Mesendoderm (in vitro differentiated cells): ENCODE measurements around the gene TIMP2.

Experiments
- DNase-seq: peaks from one replicate; pipeline ENCODE4 v3.0.0; 2013
- H2AK5ac ChIP-seq: 2 replicates; pipeline ENCODE4 v1.6.1; 2013; ENCODE audit warnings: low read length, inconsistent platforms
- H2BK120ac ChIP-seq: 2 replicates; pipeline ENCODE4 v1.6.1; 2013; ENCODE audit warnings: low read depth, mild to moderate bottlenecking, low read length, moderate library complexity, mixed read lengths
- H2BK15ac ChIP-seq: replicated peaks from 2 replicates; pipeline ENCODE4 v1.6.1; 2013; ENCODE audit warnings: low read depth, mild to moderate bottlenecking, moderate library complexity
- H2BK5ac ChIP-seq: 2 replicates; pipeline ENCODE4 v1.6.1; 2013; ENCODE audit warnings: low read length, inconsistent platforms
- H3K18ac ChIP-seq: 2 replicates; pipeline ENCODE4 v1.6.1; 2013; ENCODE audit warnings: mild to moderate bottlenecking, low read length, mixed read lengths
- H3K23ac ChIP-seq: one replicate; pipeline ENCODE4 v1.6.1; 2013; ENCODE audit warnings: low read length
- H3K27ac ChIP-seq: 2 replicates; pipeline ENCODE4 v1.5.1; 2013; ENCODE audit warnings: low read depth, mild to moderate bottlenecking, inconsistent platforms, low read length, moderate library complexity
- H3K27me3 ChIP-seq: 2 replicates; pipeline ENCODE4 v1.6.1; 2013; ENCODE audit warnings: low read length, control low read depth, mild to moderate bottlenecking, inconsistent platforms; ENCODE audit not compliant: insufficient read depth, poor library complexity
- H3K36me3 ChIP-seq: 2 replicates; pipeline ENCODE4 v1.6.1; 2013; ENCODE audit warnings: low read length, inconsistent platforms; ENCODE audit not compliant: control insufficient read depth, insufficient read depth
- H3K4ac ChIP-seq: one replicate; pipeline ENCODE4 v1.6.1; 2013; ENCODE audit warnings: low read depth, mild to moderate bottlenecking, low read length, moderate library complexity
- H3K4me1 ChIP-seq: 2 replicates; pipeline ENCODE4 v1.6.1; 2013; ENCODE audit warnings: low read depth, low read length, inconsistent platforms; ENCODE audit not compliant: control insufficient read depth
- H3K4me2 ChIP-seq: 2 replicates; pipeline ENCODE4 v1.6.1; 2013; ENCODE audit warnings: low read length
- H3K4me3 ChIP-seq: 2 replicates; pipeline ENCODE4 v1.5.1; 2013; ENCODE audit warnings: mild to moderate bottlenecking, low read length
- H3K56ac ChIP-seq: one replicate; pipeline ENCODE4 v1.6.1; 2013; ENCODE audit warnings: low read length
- H3K79me1 ChIP-seq: 2 replicates; pipeline ENCODE4 v1.6.1; 2013; ENCODE audit warnings: low read length, inconsistent platforms
- H3K79me2 ChIP-seq: 2 replicates; pipeline ENCODE4 v1.6.1; 2013; ENCODE audit warnings: mild to moderate bottlenecking, low read length; ENCODE audit not compliant: control insufficient read depth, insufficient read depth
- H3K9ac ChIP-seq: 2 replicates; pipeline ENCODE4 v1.6.1; 2013; ENCODE audit warnings: low read length, inconsistent platforms
- H4K5ac ChIP-seq: one replicate; pipeline ENCODE4 v1.6.1; 2013; ENCODE audit warnings: low read length
- H4K8ac ChIP-seq: one replicate; pipeline ENCODE4 v1.6.1; 2013; ENCODE audit warnings: low read depth, mild to moderate bottlenecking, control low read depth, low read length, moderate library complexity
- WGBS: extraction: QIAGEN DNeasy Blood & Tissue Kit; methylation state at CpG from one replicate; pipeline ENCODE4 v1.1.7; 2013; ENCODE audit warnings: low lambda C conversion rate, missing lambda C conversion rate; ENCODE audit not compliant: insufficient coverage; ENCODE audit errors: extremely low coverage; 5-methylcytosine and 5-hydroxymethylcytosine counted together

TIMP2 gene

DNA sequence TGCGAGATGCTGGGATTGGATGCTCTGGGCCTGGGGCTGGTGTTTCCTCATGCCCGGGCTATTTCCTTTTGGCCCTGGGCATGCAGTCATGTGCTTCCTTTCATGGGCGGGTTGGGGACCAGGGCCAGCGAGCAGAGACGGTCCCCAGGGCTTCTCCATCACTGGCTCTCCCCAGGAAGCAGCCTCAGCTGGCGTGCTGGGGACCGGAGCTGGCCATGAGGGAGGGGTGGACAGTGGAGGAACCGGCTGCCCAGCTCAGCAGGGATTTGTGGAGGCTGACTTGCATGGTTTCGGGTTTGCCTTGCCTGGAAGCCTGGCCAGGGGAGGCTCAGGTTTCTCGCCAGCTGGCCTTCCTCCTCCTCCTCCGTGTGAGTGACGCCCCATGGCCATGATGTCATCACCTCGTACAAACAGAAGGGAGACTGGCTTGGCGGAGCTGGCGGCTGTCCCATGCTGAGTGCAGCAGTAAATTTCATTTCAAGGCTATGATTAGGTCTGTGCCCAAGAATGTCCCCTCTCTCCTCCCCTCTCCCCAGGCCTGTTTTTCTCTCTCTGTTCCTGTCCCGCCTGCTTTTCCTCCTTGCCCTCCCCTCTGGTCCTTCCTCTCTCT, 8.9 kb upstream of the TIMP2 start:
- Histone ChIP-seq H3K79me2 (no peaks in the 10 kb centered on the region), H3K56ac (no peak overlapping the region), H2BK5ac (no peak overlapping the region), H3K4me2 (no peak overlapping the region), H4K8ac (no peak overlapping the region), H2BK120ac (no peak overlapping the region), H3K4me3 (no peak overlapping the region), H3K27me3 (no peaks in the 10 kb centered on the region), H2BK15ac (no peak overlapping the region), H3K4ac (no peak overlapping the region), H4K5ac (no peak overlapping the region), H2AK5ac (no peak overlapping the region), H3K4me1 (no peaks in the 10 kb centered on the region), H3K79me1 (no peaks in the 10 kb centered on the region), H3K18ac (no peak overlapping the region), H3K36me3 (no peaks in the 10 kb centered on the region), H3K27ac (no peak overlapping the region), H3K9ac (no peak overlapping the region), H3K23ac (no peak overlapping the region)
- DNase-seq = peak; percentile 76
- whole genome bisulfite sequencing = no CpG with 5 or more reads among the region's 16 CpGs

GRCh38 chr17:78933025-78933958, 8.1 kb upstream of the TIMP2 start:
- Histone ChIP-seq H4K8ac (no peak overlapping the region), H3K4me3 (no peak overlapping the region), H3K4me2 (no peak overlapping the region), H2BK120ac (no peak overlapping the region), H3K79me2 (no peaks in the 10 kb centered on the region), H2AK5ac (no peak overlapping the region), H2BK5ac (no peak overlapping the region), H3K23ac (no peak overlapping the region), H3K27me3 (no peaks in the 10 kb centered on the region), H3K9ac (no peak overlapping the region), H3K4me1 (no peaks in the 10 kb centered on the region), H3K27ac (no peak overlapping the region), H3K18ac (no peak overlapping the region), H3K36me3 (no peaks in the 10 kb centered on the region), H3K4ac (no peak overlapping the region), H4K5ac (no peak overlapping the region), H3K56ac (no peak overlapping the region), H2BK15ac (no peak overlapping the region), H3K79me1 (no peaks in the 10 kb centered on the region)
- DNase-seq = peak; percentile 61
- WGBS = no CpG with 5 or more reads among the region's 18 CpGs

DNA sequence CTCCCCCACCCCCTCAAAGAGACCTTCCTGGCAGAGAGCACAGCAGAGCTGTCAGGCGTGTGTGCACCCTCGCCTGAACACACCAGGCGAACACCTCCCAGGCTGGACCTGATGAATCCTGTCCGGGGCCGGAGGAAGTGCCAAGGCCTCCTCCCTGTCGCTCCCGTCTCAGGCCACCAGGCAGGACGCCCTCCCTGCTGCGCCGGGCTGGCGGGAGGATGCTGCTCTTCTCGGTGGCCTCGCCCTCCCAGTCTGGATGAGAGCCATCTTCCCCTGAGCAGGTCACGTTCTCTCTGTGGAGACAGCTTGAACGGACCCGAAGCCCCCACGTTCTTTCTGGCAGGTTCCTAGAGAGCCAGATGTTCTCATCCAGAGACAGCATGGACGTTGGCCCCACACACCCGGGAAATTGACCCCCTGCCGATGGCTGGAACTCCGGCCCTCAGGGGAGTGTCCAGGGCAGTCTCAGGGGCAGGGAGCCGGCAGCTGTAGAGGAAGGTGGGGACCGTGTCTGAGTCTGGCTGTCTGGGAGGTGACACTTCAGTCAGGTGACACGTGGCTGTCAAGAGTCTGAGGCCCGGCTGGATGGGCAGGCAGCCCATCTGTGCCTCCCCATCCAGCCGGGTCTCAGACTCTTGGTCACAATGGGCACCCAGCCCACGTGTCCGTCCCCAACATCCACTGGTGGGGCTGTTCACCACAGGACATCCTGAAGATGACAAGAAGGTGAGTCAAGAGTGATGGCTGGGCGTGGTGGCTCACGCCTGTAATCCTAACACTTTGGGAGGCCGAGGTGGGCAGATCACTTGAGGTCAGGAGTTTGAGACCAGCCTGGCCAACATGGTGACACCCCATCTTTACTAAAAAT, 5.0 kb upstream of the TIMP2 start:
- H3K18ac ChIP-seq = no peak overlapping the region
- no peak overlapping the region for H2AK5ac ChIP-seq
- H3K4me1 ChIP-seq = no peaks in the 10 kb centered on the region
- H3K56ac ChIP-seq = no peak overlapping the region
- no peak overlapping the region for H3K4me3 ChIP-seq
- H3K79me2 ChIP-seq = no peaks in the 10 kb centered on the region
- H3K27me3 ChIP-seq = no peaks in the 10 kb centered on the region
- H3K4me2 ChIP-seq = no peak overlapping the region
- no peaks in the 10 kb centered on the region for H3K36me3 ChIP-seq
- no peak overlapping the region for H2BK15ac ChIP-seq
- no peak overlapping the region for H4K8ac ChIP-seq
- DNase-seq = no peak
- H4K5ac ChIP-seq = no peak overlapping the region
- H2BK120ac ChIP-seq = no peak overlapping the region
- H2BK5ac ChIP-seq = no peak overlapping the region
- no peak overlapping the region for H3K4ac ChIP-seq
- H3K79me1 ChIP-seq = no peaks in the 10 kb centered on the region
- H3K23ac ChIP-seq = no peak overlapping the region
- no peak overlapping the region for H3K9ac ChIP-seq
- no CpG with 5 or more reads among the region's 31 CpGs for WGBS
- H3K27ac ChIP-seq = no peak overlapping the region

- H3K4me3 ChIP-seq = peak overlapping the region; percentile 15
- no peaks in the 10 kb centered on the region for H3K4me1 ChIP-seq
- H3K56ac ChIP-seq = peak overlapping the region; percentile 80
- peak overlapping the region; percentile 58 for H3K4ac ChIP-seq
- peak overlapping the region; percentile 16 for H2BK120ac ChIP-seq
- H3K9ac ChIP-seq = peak overlapping the region; percentile 76
- no peak overlapping the region for H4K5ac ChIP-seq
- H3K27me3 ChIP-seq = no peaks in the 10 kb centered on the region
- H3K23ac ChIP-seq = no peak overlapping the region
- peaks cover 3% of the 10 kb centered on the region for H3K79me2 ChIP-seq
- H3K18ac ChIP-seq = peak overlapping the region; percentile 91
- no peak overlapping the region for H4K8ac ChIP-seq
- H2BK5ac ChIP-seq = no peak overlapping the region
- peak; percentile 24 for DNase-seq
- no peak overlapping the region for H2BK15ac ChIP-seq
- H3K27ac ChIP-seq = no peak overlapping the region
- H2AK5ac ChIP-seq = no peak overlapping the region
- peaks cover 7% of the 10 kb centered on the region for H3K79me1 ChIP-seq
- no CpG with 5 or more reads among the region's 33 CpGs for WGBS
- H3K36me3 ChIP-seq = no peaks in the 10 kb centered on the region
- H3K4me2 ChIP-seq = peak overlapping the region; percentile 45
These were observed 722 bp upstream of the TIMP2 start for GRCh38 chr17:78925662-78926555.

- Histone ChIP-seq H3K27ac (no peak overlapping the region), H3K4me1 (no peaks in the 10 kb centered on the region), H3K18ac (peak overlapping the region; percentile 97), H2BK5ac (no peak overlapping the region), H3K9ac (peak overlapping the region; percentile 76), H2BK15ac (no peak overlapping the region), H3K36me3 (no peaks in the 10 kb centered on the region), H3K79me2 (peaks cover 4% of the 10 kb centered on the region), H3K4me3 (peak overlapping the region; percentile 46), H2BK120ac (peak overlapping the region; percentile 39), H3K4me2 (peak overlapping the region; percentile 78), H4K8ac (peak overlapping the region; percentile 93), H3K79me1 (peaks cover 8% of the 10 kb centered on the region), H2AK5ac (no peak overlapping the region), H4K5ac (no peak overlapping the region), H3K4ac (peak overlapping the region; percentile 79), H3K27me3 (no peaks in the 10 kb centered on the region), H3K23ac (no peak overlapping the region), H3K56ac (peak overlapping the region; percentile 82)
- WGBS = no CpG with 5 or more reads among the region's 64 CpGs
- peak; percentile 82 for DNase-seq
These were observed 571 bp downstream of the TIMP2 start for GRCh38 chr17:78924481-78925151.
